ENCODE data around the gene AGBL1. TPM values are rescaled to one million over a fixed set of nuclear protein-coding genes. Genes with fewer than 3 reads are reported as not detected.
"Not testable (repeated sequence)": the region's sequence is repeated elsewhere in the genome, so short reads cannot be mapped to it uniquely, and the experiment has no call there.

Gene AGBL1
- total RNA-seq, 4 donors from 2014 or later, result 0.40 TPM; not detected in 3

DNA sequence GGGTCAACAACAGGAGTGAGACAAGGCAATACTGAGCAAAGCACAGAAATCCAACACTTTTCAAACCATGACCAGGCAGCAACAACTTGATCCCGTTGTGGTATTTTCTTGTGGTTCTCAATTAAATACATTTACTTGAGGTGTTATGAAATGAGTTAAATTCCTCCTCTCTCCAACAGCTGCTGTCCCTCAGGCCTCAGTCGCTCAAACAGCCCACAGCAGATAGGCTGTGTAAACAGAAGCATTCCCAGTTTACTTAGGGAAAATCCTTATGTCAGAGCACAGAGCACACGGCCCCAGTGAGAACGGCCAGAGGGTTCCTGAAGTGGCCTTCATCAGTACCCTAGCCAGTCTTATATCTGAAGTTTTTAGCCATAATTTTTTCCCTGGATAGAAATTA is 359.9 kb downstream of the AGBL1 start:
- Histone ChIP-seq H3K4me3 (no peak overlapping the region), H3K36me3 (no peaks in the 10 kb centered on the region), H3K4me1 (no peaks in the 10 kb centered on the region), H3K27ac (no peak overlapping the region), H3K9me3 (no peaks in the 10 kb centered on the region), H3K27me3 (no peaks in the 10 kb centered on the region)
- no peak for DNase-seq
- TF ChIP-seq POLR2A (IDR thresholded peaks at IDR 0.05) (no peak), CTCF (IDR thresholded peaks at IDR 0.05) (no peak)

DNA sequence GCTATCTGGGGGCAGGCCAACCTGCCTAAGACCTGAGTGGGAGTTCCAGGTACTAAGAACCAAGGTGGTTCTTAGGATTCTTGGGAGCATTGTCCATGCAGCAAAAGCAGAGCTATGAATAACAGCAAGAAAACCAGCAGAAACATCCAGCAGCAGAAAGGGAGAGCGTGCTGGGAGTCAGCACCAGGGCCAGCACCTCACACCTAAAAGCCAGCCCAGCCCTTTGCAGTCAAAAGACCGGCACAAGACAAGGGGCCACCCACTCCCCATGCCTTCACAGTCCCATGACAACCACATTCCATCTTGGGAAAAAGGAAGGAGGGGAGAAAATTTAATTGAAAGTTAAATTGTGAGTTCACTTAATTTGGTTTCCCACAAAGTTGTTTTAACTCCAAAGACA is 364.9 kb downstream of the AGBL1 start:
- Histone ChIP-seq H3K36me3 (no peaks in the 10 kb centered on the region), H3K4me3 (no peak overlapping the region), H3K4me1 (no peaks in the 10 kb centered on the region), H3K9me3 (no peaks in the 10 kb centered on the region), H3K27ac (no peak overlapping the region), H3K27me3 (no peaks in the 10 kb centered on the region)
- no peak for DNase-seq
- no peak for TF ChIP-seq POLR2A (IDR thresholded peaks at IDR 0.05)

- no peaks in the 10 kb centered on the region for H3K9me3 ChIP-seq
- H3K27me3 ChIP-seq, result no peaks in the 10 kb centered on the region
- TF ChIP-seq CTCF (IDR thresholded peaks at IDR 0.05), result no peak
- TF ChIP-seq POLR2A (IDR thresholded peaks at IDR 0.05), result no peak
- no peaks in the 10 kb centered on the region for H3K36me3 ChIP-seq
- H3K4me3 ChIP-seq, result no peak overlapping the region
- DNase-seq, result no peak
- no peak overlapping the region for H3K27ac ChIP-seq
- H3K4me1 ChIP-seq, result no peaks in the 10 kb centered on the region
Measured at GRCh38 chr15:86445579-86446252, 366.0 kb downstream of the AGBL1 start.

- no peak for DNase-seq
- no peaks in the 10 kb centered on the region for H3K4me1 ChIP-seq
- no peak overlapping the region for H3K4me3 ChIP-seq
- no peaks in the 10 kb centered on the region for H3K9me3 ChIP-seq
- no peaks in the 10 kb centered on the region for H3K27me3 ChIP-seq
- no peaks in the 10 kb centered on the region for H3K36me3 ChIP-seq
- TF ChIP-seq POLR2A (IDR thresholded peaks at IDR 0.05), result no peak
- TF ChIP-seq CTCF (IDR thresholded peaks at IDR 0.05), result no peak
- no peak overlapping the region for H3K27ac ChIP-seq
Measured at GRCh38 chr15:86446253-86446640, 366.6 kb downstream of the AGBL1 start.

DNA sequence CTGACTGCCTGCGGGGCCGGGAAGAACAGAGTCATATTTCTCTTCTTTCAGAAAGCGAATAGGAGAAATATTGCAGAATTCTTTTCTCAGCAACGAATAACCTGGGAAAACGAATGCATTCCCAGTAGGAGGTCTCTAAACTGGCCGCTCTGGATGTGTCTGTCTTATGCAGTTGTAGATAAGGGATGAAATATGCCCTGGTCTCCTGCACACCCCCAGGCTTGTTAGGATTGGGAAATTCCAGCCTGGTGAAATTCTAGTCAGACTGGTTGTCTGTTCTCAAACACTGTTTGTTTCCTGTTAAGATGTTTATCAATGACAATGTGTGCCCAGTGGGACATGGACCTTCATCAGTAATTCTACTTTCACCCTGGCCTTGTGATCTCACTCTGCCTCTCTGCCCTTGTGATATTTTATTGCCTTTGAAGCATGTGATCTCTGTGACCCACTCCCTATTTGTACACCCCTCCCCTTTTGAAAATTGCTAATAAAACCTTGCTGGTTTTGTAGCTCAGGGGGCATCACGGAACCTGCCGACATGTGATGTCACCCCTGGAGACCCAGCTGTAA is 385.9 kb downstream of the AGBL1 start:
- H3K27ac ChIP-seq, H3K4me3 ChIP-seq, H3K9me3 ChIP-seq, H3K27me3 ChIP-seq, DNase-seq, H3K36me3 ChIP-seq, H3K4me1 ChIP-seq: not testable (repeated sequence)

DNA sequence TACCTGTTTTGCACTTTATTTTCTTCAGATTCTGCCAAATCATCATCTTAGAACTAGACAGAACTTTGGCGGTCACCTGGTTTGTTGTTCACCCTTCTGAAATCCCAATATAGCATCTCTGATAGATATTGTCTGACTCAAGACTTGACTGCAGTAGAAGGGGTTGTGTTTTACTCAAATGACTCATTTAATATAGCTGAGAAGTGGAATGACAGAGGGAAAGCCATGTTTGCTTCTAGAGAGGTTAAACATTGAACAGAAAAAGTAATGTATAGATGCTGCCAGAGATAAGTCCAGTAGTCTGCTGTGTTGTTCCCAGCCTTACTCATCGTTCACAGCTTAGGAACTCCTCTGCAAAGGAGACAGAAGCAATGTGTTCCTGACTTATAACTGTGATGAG is 402.0 kb downstream of the AGBL1 start:
- TF ChIP-seq POLR2A (IDR thresholded peaks at IDR 0.05), result no peak
- TF ChIP-seq CTCF (IDR thresholded peaks at IDR 0.05), result no peak
- DNase-seq, result no peak
- H3K4me3 ChIP-seq, result no peak overlapping the region
- H3K9me3 ChIP-seq, result no peaks in the 10 kb centered on the region
- H3K27ac ChIP-seq, result no peak overlapping the region
- H3K27me3 ChIP-seq, result no peaks in the 10 kb centered on the region
- no peaks in the 10 kb centered on the region for H3K4me1 ChIP-seq
- no peaks in the 10 kb centered on the region for H3K36me3 ChIP-seq

GRCh38 chr15:86483936-86484335 is 404.3 kb downstream of the AGBL1 start:
- Histone ChIP-seq H3K27me3 (no peaks in the 10 kb centered on the region), H3K4me3 (no peak overlapping the region), H3K27ac (no peak overlapping the region), H3K4me1 (no peaks in the 10 kb centered on the region), H3K9me3 (no peaks in the 10 kb centered on the region), H3K36me3 (no peaks in the 10 kb centered on the region)
- no peak for TF ChIP-seq CTCF (IDR thresholded peaks at IDR 0.05)
- DNase-seq, result no peak

Data from Peyer's patch (tissue), 4 donors.